Stimulated activated CD4-positive, alpha-beta T cell treated with anti-CD3 and anti-CD28 coated beads, TNF-alpha, amount 100 ng/mL, for 24 hours (primary cell): ENCODE data around the gene BCKDK.

Source experiments
- DNase-seq, 3 experiments: peaks; one replicate each; pipeline ENCODE4 v3.0.0-alpha.2; 2020; ENCODE audit warnings: low read depth in 3 of 3

The BCKDK gene

DNA sequence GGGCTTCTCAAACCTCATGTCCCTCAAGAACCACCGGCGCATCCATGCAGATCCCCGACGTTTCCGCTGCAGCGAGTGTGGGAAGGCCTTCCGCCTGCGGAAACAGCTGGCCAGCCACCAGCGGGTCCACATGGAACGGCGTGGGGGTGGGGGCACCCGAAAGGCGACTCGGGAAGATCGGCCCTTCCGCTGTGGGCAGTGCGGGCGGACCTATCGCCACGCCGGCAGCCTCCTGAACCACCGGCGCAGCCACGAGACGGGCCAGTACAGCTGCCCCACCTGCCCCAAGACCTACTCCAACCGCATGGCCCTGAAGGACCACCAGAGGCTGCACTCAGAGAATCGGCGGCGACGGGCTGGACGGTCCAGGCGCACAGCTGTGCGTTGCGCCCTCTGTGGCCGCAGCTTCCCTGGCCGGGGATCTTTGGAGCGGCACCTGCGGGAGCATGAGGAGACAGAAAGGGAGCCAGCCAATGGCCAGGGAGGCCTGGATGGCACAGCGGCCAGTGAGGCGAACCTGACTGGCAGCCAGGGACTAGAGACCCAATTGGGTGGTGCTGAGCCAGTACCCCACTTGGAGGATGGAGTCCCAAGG, 28.1 kb upstream of the BCKDK start:
- DNase-seq, result no peak

DNA sequence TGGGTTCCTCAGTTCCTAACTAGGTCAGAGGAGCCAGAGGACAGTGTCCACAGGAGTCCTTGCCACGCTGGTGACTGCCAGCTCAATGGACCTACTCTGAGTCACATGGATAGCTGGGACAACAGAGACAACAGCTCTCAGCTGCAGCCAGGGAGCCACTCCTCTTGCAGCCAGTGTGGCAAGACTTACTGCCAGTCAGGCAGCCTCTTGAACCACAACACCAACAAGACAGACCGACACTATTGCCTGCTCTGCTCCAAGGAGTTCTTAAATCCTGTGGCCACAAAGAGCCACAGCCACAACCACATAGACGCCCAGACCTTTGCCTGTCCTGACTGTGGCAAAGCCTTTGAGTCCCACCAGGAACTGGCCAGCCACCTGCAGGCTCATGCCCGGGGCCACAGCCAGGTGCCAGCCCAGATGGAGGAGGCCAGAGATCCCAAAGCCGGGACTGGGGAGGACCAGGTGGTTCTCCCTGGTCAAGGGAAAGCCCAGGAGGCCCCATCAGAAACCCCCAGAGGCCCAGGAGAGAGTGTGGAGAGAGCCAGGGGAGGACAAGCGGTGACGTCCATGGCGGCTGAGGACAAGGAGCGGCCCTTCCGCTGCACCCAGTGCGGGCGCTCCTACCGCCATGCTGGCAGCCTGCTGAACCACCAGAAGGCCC, 27.3 kb upstream of the BCKDK start:
- DNase-seq, result no peak

DNA sequence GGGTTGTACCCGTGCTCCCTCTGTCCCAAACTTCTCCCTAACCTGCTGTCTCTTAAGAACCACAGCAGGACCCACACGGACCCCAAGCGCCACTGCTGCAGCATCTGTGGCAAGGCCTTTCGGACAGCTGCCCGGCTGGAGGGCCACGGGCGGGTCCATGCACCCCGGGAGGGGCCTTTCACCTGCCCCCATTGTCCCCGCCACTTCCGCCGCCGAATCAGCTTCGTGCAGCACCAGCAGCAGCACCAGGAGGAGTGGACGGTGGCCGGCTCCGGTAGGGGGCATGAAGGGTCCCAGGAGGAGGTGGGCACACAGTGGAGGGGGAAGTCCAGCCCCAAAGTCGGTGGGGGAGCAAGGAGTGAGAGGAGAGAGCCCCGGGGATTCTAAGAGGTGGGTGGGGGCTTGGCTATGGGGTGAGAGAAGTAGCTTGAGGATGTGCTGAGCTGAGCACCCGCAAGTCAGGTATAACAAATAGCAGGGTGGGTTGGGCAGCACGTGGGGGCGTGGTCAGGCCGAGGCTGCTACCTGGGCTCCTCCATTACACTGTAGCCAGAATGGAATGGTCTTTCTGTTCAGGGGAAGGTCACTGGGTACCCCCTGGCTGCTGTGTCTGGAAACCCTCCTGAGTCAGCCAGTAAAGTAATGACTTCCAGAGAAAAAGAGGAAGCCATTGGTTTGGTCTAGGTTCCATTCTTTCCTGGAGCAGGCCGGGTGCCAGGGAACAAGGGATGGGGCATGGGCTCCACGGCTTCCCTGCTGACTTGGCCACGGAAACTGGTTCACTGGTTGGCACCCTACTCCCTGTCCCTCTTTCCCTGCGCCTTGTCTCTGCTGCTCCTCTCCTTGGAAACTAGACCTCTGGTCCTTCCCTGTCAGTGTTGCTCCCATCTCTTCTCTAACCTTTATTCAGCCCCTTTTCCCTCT, 26.5 kb upstream of the BCKDK start:
- DNase-seq, result no peak

- no peak for DNase-seq
Observed at GRCh38 chr16:31082368-31083045, 25.7 kb upstream of the BCKDK start.

DNA sequence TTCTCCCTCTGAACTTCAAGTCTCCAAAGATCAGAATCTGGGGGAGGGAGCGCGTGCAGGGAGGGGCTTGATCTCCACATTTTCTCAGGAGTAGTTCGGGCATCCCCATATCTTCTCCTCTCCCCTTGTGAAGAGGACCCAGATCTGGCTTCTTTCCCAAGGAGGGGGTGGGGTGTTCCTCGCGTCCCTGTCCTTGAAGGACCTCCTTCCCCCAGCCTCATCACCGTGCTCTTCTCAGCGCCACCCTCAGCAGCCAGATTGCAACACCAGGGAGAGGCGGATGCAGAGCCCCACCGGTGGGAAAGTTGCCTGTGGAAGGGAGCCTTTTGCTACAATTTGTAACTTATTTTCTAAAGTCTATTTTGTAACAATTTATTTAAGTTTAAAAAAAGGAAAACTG, 25.1 kb upstream of the BCKDK start:
- DNase-seq, result no peak

DNA sequence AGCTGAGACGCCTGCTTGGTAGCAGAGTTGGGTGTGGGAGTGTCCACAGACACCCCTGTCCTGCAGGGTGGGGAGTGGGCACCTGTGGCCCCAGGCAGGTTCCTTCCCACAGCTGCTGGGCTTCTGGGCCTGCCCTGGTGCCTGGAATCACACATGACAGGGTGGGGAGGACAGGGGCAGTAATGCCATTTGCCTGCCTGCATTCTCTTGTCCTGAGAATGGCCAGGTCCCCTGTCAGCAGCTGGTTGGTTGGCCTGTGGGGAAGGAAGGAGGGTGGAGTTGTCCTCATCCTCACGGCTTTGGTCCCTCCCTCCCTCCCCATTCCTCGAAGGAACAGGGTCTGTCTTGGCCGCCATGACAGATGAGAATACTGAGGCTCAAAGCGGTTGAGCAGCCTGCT, 24.6 kb upstream of the BCKDK start:
- no peak for DNase-seq

- no peak for DNase-seq
Observed at GRCh38 chr16:31083981-31084380, 24.2 kb upstream of the BCKDK start.

DNA sequence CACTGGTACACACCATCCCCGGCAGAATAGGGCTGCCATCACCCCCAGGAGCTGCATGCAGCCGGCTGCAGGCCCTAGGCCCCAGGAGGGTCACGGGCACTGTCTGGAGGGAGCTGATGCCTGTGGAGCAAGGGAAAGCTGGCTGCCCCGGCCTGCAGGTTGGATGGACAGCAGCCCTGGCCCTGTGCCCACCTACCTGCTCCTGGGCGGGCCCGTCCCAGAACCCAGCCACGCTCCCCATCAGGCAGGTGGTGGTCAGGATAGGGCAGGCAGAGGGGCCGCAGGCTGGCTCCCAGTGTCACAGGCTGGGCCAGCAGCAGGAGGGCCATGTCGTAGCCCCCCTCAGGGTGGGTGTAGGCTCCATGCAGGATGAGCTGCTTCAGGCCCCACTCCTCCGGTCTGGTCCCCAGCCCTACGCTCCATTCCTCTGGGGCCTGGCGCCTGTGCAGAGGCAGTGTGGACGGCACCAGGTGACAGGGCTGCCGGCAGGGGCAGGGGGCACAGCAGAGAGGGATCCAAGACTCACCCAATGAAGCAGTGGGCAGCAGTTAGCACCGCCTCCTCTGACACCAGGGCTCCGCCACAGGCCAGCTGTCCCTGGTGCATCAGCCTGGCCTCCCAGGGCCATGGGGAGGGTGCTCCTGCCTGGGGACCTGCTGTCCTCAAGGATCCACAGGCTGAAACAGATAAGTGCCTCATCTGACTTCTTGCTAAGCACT, 23.4 kb upstream of the BCKDK start:
- no peak for DNase-seq

DNA sequence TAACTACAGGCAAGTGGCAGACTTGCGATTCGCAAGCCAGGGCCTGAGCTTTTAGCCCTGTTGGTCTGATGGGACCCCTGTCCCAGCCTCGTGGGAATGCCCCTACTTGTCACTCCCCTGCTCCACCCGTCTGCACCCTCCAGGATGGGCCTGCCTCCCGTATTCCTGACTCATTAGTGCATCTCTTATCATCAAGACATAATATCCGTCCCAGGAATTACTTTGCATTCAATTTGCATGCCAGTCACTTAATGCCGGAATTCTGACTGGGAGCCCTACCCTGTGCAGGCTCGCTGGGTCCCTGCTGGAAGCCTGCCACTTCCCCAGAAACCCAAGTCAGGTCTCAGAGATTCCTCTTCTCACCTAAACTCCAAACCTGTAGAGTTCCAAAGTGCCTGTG, 22.8 kb upstream of the BCKDK start:
- DNase-seq, result no peak

DNA sequence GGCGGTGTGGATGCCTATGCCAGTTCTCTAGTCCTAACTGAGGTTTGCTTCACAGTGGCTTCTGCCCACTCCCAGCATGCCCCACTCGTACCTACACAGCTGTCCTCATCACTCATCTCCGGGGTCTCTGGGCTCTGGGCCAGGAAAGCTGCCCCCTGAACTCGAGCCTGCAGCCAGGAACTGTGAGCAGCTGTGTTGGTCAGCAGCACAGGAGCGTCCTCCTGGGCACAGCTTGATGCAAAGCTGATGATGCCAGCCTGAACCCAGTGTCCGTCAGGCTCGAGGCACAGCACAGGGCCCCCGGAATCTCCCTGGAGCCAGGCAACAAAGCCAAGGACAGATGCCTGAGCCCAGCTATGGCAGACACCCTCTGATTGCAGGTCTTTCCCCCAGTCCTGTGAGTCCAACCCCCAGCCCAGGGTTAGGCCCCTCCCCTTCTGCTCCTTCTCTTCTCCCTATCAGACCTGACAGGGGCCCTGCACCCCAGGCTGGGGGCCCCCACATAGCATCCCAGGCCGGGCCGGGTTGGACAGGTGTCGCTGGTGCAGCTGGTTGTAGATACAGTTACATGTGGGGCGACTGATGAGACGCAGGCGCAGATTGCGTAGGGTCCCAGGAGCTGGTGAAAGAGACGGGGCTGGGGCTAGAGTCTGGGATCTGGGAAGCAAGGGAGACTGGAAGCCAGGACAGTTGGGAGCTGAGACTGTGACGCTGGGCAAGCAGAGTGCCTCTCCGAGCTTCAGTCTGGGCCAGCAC, 22.1 kb upstream of the BCKDK start:
- no peak for DNase-seq

DNA sequence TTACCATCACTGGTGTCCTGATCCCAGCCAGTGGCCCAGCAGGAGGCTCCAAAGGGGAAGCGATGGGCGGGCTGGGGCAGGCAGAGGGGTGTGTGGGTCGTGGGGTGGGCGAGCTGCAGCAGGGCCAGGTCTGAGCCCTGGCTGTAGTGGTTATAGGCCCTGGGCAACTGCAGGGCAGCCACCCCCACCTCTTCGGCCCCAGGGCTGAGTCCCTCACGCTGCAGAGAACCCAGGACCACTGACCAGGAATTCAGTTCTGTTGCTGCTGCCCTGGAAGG, 21.6 kb upstream of the BCKDK start:
- no peak for DNase-seq

DNA sequence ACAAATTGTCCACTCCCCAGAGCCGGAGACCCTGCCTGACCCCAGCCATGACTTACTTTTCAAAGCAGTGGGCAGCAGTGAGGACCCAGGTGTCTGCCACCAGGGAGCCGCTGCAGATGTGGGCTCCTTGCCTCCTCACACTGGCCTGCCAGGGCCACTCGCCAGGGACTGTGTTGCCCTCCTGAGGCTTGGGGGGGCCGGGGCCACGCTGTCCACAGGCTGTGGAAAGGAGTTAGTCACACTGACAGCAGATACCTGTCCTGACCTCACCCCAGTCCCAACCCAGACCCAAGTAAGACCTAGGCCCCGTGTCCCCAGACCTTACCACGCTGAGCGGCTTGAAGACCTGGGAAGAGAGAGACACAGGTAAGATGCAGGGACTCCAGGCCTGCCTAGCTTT, 20.7 kb upstream of the BCKDK start:
- DNase-seq, result no peak

GRCh38 chr16:31087971-31088370, 20.2 kb upstream of the BCKDK start:
- DNase-seq, result no peak

GRCh38 chr16:31088459-31089183, 19.6 kb upstream of the BCKDK start, which contains the start of gene PRSS53:
PRSS53 (minus strand) TSS chr16:31088943; CDS start chr16:31088809, 134 bp downstream.
- no peak for DNase-seq

GRCh38 chr16:31089199-31089598, 19.0 kb upstream of the BCKDK start:
- no peak for DNase-seq

- no peak for DNase-seq
Observed at GRCh38 chr16:31090540-31090939, 17.6 kb upstream of the BCKDK start.

DNA sequence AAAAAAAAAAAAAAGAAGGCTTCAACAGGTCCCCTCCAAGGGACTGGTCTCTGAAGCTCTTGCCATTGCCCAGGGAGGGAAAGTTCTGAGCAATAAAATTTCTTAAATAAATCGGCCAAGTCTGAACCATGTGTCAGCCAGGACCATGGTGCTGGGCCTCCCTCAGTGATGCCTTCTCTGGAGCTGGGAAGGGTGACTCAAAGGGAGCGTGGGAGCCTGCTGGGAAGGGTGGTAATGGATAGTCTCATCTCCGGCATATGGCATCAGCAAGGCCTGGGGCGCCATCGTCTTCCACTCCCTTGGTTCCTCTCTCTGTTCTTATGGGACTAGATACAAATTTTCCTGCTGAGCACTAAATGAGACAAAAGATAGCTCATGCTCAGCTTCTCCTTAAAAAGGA, 15.9 kb upstream of the BCKDK start:
- no peak for DNase-seq

DNA sequence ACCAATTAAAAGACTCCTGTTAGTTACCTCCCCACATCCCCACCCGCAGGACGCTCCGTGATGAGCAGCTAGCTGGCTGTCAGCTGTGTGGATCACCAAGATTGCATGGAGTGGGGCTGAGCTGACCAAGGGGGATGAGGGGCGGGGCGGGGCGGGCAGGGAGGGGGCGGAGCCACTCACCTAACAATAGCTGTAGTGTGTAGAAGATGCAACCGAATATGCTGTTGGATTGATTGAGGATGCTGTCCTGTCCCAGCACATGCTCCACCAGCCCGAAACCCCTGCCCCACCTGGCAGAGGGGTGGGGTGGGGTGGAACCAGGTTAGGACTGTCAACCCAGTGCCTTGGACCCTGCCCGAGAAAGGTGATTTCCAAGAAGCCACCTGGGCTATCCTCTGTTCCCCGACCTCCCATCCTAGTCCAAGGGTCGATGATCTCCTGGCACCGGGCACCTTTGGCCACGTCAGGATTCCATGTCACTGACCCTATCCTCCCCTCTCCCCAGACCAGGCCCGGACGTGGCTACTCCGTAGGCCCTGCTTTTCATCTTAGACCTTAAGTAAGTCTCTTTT, 15.0 kb upstream of the BCKDK start:
- DNase-seq, result no peak

DNA sequence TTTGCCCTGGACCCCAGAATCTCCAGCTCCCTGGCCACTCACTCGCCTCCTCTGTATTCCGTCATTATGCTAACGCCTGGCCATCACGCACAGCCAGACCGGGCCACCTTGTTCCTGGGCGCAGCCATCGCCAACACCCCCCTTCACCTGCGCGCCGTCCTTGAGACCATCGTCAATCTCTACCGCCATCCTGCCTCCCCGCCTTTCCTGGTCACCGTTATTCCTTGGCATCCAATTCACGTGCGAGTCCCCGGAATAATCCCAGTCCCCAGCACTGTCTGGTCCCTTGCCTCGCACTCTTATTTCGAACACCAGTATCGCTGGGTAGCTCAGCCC, 14.1 kb upstream of the BCKDK start:
- DNase-seq, result no peak
